HepG2 (cell line): Measurements from ENCODE around the gene DLST. TPM values are rescaled to one million over a fixed set of nuclear protein-coding genes. Genes with fewer than 3 reads are reported as not detected.

Experiments
- AKAP8 ChIP-seq: sonication (generic); formaldehyde crosslinking; IDR thresholded peaks from 2 replicates; pipeline ENCODE4 v1.5.1; 2020; ENCODE audit warnings: mild to moderate bottlenecking, missing genetic modification reagents
- EEA1 ChIP-seq: sonication (generic); formaldehyde crosslinking; IDR thresholded peaks from 2 replicates; pipeline ENCODE4 v1.5.1; 2020; ENCODE audit warnings: mild to moderate bottlenecking, missing genetic modification reagents, borderline replicate concordance
- ESRRA ChIP-seq: sonication (generic); formaldehyde crosslinking; IDR thresholded peaks from 2 replicates; pipeline ENCODE4 v1.5.1; 2020; ENCODE audit warnings: mild to moderate bottlenecking, low read depth, missing genetic modification reagents
- NR1H2 ChIP-seq: sonication (generic); formaldehyde crosslinking; IDR thresholded peaks from 2 replicates; pipeline ENCODE4 v1.8.1; 2022; ENCODE audit warnings: low read depth, missing genetic modification reagents, borderline replicate concordance
- NR2F6 ChIP-seq, 2 experiments: IDR thresholded peaks; 2 replicates each; pipeline ENCODE4 v1.6.1; 2016; ENCODE audit warnings: antibody characterized with exemption in 1 of 2, mild to moderate bottlenecking in 1 of 2
- PPARG ChIP-seq: conservative IDR thresholded peaks from 2 replicates; pipeline ENCODE4 v1.6.1; 2016; ENCODE audit warnings: missing biosample characterization, missing genetic modification reagents
- RFXANK ChIP-seq: IDR thresholded peaks from 2 replicates; pipeline ENCODE4 v1.6.1; 2016
- RXRB ChIP-seq: IDR thresholded peaks from 2 replicates; pipeline ENCODE4 v1.6.1; 2016; ENCODE audit warnings: borderline replicate concordance, missing genetic modification reagents, missing compliant biosample characterization
- SAP130 ChIP-seq: IDR thresholded peaks from 2 replicates; pipeline ENCODE4 v1.6.1; 2016; ENCODE audit warnings: low read depth
- ZBTB20 ChIP-seq: sonication (generic); formaldehyde crosslinking; IDR thresholded peaks from 2 replicates; pipeline ENCODE4 v1.8.1; 2023; ENCODE audit warnings: missing genetic modification reagents, low read depth, mild to moderate bottlenecking, borderline replicate concordance
- ZBTB42 ChIP-seq: sonication (generic); formaldehyde crosslinking; IDR thresholded peaks from 2 replicates; pipeline ENCODE4 v1.5.0; 2020; ENCODE audit warnings: mild to moderate bottlenecking, missing genetic modification reagents
- ZNF260 ChIP-seq: sonication (generic); formaldehyde crosslinking; IDR thresholded peaks from 2 replicates; pipeline ENCODE4 v1.4.0; 2020; ENCODE audit warnings: missing genetic modification reagents, low read depth, mild to moderate bottlenecking, borderline replicate concordance
- ZNF577 ChIP-seq: sonication (generic); formaldehyde crosslinking; IDR thresholded peaks from 2 replicates; pipeline ENCODE4 v1.4.0; 2020; ENCODE audit warnings: mild to moderate bottlenecking, low read depth, missing genetic modification reagents, borderline replicate concordance
- ZNF709 ChIP-seq: sonication (generic); formaldehyde crosslinking; IDR thresholded peaks from 2 replicates; pipeline ENCODE4 v1.5.0; 2020; ENCODE audit warnings: mild to moderate bottlenecking, missing genetic modification reagents
- polyA plus RNA-seq, 8 experiments: library from polyadenylated mRNA; depleted of rRNA in 3 of 8; stranded (reverse) in 7 of 8; unstranded in 1 of 8; fragments of >200 nt; fragmentation: Illumina TruSeq in 4 of 8; extraction: Trizol in 4 of 8; gene quantifications; 2 replicates each; pipeline versions ENCODE4 v1.2.1 to v1.2.3, GENCODE V29; 2011 to 2016; ENCODE audit warnings: low read depth in 4 of 8, missing spikeins in 1 of 8, mixed read lengths in 1 of 8; ENCODE audit not compliant: insufficient read depth in 1 of 8
- total RNA-seq, 5 experiments: library from RNA; depleted of rRNA; stranded (reverse); fragments of >200 nt; fragmentation: Illumina TruSeq; extraction: Trizol; gene quantifications; 2 replicates each; pipeline ENCODE4 v1.2.3, GENCODE V29; 2016; ENCODE audit warnings: low read depth in 1 of 5
- TF ChIP-seq, protein P1 (sequence below): IDR thresholded peaks from 2 replicates; pipeline ENCODE4 v1.6.1; 2016; ENCODE audit warnings: low read depth
- TF ChIP-seq, protein P2 (sequence below): sonication (generic); formaldehyde crosslinking; IDR thresholded peaks from 2 replicates; pipeline ENCODE4 v1.5.1; 2020; ENCODE audit warnings: missing genetic modification reagents, mild to moderate bottlenecking, borderline replicate concordance
- TF ChIP-seq, protein P3 (sequence below): sonication (generic); formaldehyde crosslinking; IDR thresholded peaks from 2 replicates; pipeline ENCODE4 v1.4.0; 2020; ENCODE audit warnings: missing genetic modification reagents
- TF ChIP-seq, protein P4 (sequence below): sonication (generic); formaldehyde crosslinking; IDR thresholded peaks from 2 replicates; pipeline ENCODE4 v1.4.0; 2020; ENCODE audit warnings: missing genetic modification reagents
- TF ChIP-seq, protein P5 (sequence below): IDR thresholded peaks from 2 replicates; pipeline ENCODE4 v1.6.1; 2016; ENCODE audit warnings: missing compliant biosample characterization, missing genetic modification reagents, borderline replicate concordance

Gene DLST
- total and polyA plus RNA-seq, 2 of the 13 experiments (the other 11 are each of a cell fraction or from before 2014, with no cell fraction given) = 56.5 to 94.3 TPM

DNA sequence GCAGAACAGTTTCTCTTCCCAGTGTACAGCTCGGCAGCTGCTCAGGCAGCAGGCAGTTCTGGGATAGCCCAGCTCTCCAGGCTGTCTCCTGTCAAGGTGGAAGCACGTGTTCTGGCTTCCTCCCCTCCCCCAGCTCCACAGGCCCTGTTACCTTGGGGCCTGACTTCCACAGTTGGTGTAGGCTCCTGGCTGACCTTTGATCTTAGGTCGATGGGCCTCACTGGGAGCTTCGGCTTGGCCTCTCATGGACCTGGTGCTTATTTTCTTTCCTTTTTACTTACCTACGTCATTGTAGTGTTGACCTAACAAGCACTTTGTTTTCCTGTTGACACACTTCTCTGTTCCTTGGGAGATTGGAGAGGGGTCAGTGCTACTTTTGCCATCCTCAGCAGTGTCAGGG is 17.0 kb downstream of the DLST start (continued):
- TF ChIP-seq, protein P1, sequence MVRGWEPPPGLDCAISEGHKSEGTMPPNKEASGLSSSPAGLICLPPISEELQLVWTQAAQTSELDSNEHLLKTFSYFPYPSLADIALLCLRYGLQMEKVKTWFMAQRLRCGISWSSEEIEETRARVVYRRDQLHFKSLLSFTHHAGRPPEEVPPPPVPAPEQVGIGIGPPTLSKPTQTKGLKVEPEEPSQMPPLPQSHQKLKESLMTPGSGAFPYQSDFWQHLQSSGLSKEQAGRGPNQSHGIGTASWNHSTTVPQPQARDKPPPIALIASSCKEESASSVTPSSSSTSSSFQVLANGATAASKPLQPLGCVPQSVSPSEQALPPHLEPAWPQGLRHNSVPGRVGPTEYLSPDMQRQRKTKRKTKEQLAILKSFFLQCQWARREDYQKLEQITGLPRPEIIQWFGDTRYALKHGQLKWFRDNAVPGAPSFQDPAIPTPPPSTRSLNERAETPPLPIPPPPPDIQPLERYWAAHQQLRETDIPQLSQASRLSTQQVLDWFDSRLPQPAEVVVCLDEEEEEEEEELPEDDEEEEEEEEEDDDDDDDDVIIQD (CRISPR knock-in tag) = peak; percentile 78; the same call in 1 of the 2 replicates
- TF ChIP-seq RXRB (CRISPR knock-in tag) (peak; percentile 86), RFXANK (0 out of 2 replicates have a peak, but pooled peaks have one; percentile 37), ZBTB20 (CRISPR knock-in tag) (peak; percentile 65; the same call in 1 of the 2 replicates), ESRRA (CRISPR knock-in tag) (peak; percentile 45; the same call in 1 of the 2 replicates), EEA1 (peak; percentile 62; the same call in 1 of the 2 replicates), SAP130 (CRISPR knock-in tag) (peak; percentile 99), ZBTB42 (no peak), NR2F6 (IDR thresholded peaks at IDR 0.05) (peak; percentile 85), NR2F6 (CRISPR knock-in tag; IDR thresholded peaks at IDR 0.05) (peak; percentile 92), ZNF577 (CRISPR knock-in tag) (no peak), AKAP8 (no peak), PPARG (CRISPR knock-in tag) (0 out of 2 replicates have a peak, but pooled peaks have one; percentile 47), ZNF709 (CRISPR knock-in tag) (peak; percentile 76), NR1H2 (no peak), ZNF260 (CRISPR knock-in tag) (no peak)
- TF ChIP-seq, protein P2, sequence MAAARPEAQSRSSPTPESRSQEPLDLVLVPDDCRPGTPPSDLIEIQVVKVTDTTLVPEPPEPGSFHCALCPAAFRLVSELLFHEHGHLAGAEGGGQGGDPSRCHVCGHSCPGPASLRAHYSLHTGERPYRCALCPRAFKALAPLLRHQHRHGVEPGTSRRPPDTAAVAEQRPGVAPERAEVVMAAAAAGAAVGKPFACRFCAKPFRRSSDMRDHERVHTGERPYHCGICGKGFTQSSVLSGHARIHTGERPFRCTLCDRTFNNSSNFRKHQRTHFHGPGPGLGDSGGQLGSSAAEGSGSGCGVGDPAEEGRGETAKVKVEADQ (CRISPR knock-in tag) = peak; percentile 93; the same call in 1 of the 2 replicates
- TF ChIP-seq, protein P3, sequence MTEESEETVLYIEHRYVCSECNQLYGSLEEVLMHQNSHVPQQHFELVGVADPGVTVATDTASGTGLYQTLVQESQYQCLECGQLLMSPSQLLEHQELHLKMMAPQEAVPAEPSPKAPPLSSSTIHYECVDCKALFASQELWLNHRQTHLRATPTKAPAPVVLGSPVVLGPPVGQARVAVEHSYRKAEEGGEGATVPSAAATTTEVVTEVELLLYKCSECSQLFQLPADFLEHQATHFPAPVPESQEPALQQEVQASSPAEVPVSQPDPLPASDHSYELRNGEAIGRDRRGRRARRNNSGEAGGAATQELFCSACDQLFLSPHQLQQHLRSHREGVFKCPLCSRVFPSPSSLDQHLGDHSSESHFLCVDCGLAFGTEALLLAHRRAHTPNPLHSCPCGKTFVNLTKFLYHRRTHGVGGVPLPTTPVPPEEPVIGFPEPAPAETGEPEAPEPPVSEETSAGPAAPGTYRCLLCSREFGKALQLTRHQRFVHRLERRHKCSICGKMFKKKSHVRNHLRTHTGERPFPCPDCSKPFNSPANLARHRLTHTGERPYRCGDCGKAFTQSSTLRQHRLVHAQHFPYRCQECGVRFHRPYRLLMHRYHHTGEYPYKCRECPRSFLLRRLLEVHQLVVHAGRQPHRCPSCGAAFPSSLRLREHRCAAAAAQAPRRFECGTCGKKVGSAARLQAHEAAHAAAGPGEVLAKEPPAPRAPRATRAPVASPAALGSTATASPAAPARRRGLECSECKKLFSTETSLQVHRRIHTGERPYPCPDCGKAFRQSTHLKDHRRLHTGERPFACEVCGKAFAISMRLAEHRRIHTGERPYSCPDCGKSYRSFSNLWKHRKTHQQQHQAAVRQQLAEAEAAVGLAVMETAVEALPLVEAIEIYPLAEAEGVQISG (CRISPR knock-in tag) = peak; percentile 85
- TF ChIP-seq, protein P4, sequence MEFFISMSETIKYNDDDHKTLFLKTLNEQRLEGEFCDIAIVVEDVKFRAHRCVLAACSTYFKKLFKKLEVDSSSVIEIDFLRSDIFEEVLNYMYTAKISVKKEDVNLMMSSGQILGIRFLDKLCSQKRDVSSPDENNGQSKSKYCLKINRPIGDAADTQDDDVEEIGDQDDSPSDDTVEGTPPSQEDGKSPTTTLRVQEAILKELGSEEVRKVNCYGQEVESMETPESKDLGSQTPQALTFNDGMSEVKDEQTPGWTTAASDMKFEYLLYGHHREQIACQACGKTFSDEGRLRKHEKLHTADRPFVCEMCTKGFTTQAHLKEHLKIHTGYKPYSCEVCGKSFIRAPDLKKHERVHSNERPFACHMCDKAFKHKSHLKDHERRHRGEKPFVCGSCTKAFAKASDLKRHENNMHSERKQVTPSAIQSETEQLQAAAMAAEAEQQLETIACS (CRISPR knock-in tag) = no peak
- TF ChIP-seq, protein P5, sequence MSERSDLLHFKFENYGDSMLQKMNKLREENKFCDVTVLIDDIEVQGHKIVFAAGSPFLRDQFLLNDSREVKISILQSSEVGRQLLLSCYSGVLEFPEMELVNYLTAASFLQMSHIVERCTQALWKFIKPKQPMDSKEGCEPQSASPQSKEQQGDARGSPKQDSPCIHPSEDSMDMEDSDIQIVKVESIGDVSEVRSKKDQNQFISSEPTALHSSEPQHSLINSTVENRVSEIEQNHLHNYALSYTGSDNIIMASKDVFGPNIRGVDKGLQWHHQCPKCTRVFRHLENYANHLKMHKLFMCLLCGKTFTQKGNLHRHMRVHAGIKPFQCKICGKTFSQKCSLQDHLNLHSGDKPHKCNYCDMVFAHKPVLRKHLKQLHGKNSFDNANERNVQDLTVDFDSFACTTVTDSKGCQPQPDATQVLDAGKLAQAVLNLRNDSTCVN = peak; percentile 59; the same call in 1 of the 2 replicates
